ENCODE results near the gene MLKL. TPM values are rescaled to one million over a fixed set of nuclear protein-coding genes. Genes with fewer than 3 reads are reported as not detected.
"Not testable (repeated sequence)": the region's sequence is repeated elsewhere in the genome, so short reads cannot be mapped to it uniquely, and the experiment has no call there.

The MLKL gene
- total RNA-seq, 1 donor from 2014 or later, result 3.2 TPM

GRCh38 chr16:74679983-74680382, 20.7 kb downstream of the MLKL start:
- DNase-seq, result no peak
- no peak overlapping the region for H3K27ac ChIP-seq (replicated peaks)
- no peak for TF ChIP-seq CTCF (IDR thresholded peaks at IDR 0.05; ENCODE audit: borderline replicate concordance)
- no peaks in the 10 kb centered on the region for H3K4me1 ChIP-seq
- intact Hi-C loops (cut with micrococcal nuclease), result no loop called here
- no peaks in the 10 kb centered on the region for H3K27me3 ChIP-seq (ENCODE audit: low read depth)
- H3K4me3 ChIP-seq, result no peak overlapping the region
- peaks cover 25% of the 10 kb centered on the region for H3K36me3 ChIP-seq
- no peaks in the 10 kb centered on the region for H3K9me3 ChIP-seq (replicated peaks)

- Histone ChIP-seq H3K9me3 (replicated peaks) (no peaks in the 10 kb centered on the region), H3K4me3 (no peak overlapping the region), H3K36me3 (peaks cover 27% of the 10 kb centered on the region), H3K4me1 (no peaks in the 10 kb centered on the region), H3K27me3 (ENCODE audit: low read depth) (no peaks in the 10 kb centered on the region), H3K27ac (replicated peaks) (no peak overlapping the region)
- no peak for TF ChIP-seq CTCF (IDR thresholded peaks at IDR 0.05; ENCODE audit: borderline replicate concordance)
- DNase-seq, result no peak
- intact Hi-C loops (cut with micrococcal nuclease), result no loop called here
Measured at GRCh38 chr16:74677868-74678267, 22.8 kb downstream of the MLKL start.

GRCh38 chr16:74673876-74674275, 26.8 kb downstream of the MLKL start:
- no peaks in the 10 kb centered on the region for H3K27me3 ChIP-seq (ENCODE audit: low read depth)
- H3K4me1 ChIP-seq, result no peaks in the 10 kb centered on the region
- H3K4me3 ChIP-seq, result no peak overlapping the region
- H3K36me3 ChIP-seq, result peaks cover 24% of the 10 kb centered on the region
- H3K27ac ChIP-seq (replicated peaks), result no peak overlapping the region
- TF ChIP-seq CTCF (IDR thresholded peaks at IDR 0.05; ENCODE audit: borderline replicate concordance), result no peak
- H3K9me3 ChIP-seq (replicated peaks), result no peaks in the 10 kb centered on the region
- intact Hi-C loops (cut with micrococcal nuclease), result no loop called here
- no peak for DNase-seq

GRCh38 chr16:74668877-74669276, 31.8 kb downstream of the MLKL start:
- H3K36me3 ChIP-seq, result peaks cover 24% of the 10 kb centered on the region
- H3K27ac ChIP-seq (replicated peaks); DNase-seq; H3K9me3 ChIP-seq (replicated peaks); intact Hi-C loops (cut with micrococcal nuclease); H3K4me3 ChIP-seq; H3K27me3 ChIP-seq (ENCODE audit: low read depth): not testable (repeated sequence)
- peaks cover 22% of the 10 kb centered on the region for H3K4me1 ChIP-seq

GRCh38 chr16:74667255-74667700, 33.4 kb downstream of the MLKL start:
- TF ChIP-seq CTCF (IDR thresholded peaks at IDR 0.05; ENCODE audit: borderline replicate concordance), result no peak
- H3K36me3 ChIP-seq, result peaks cover 28% of the 10 kb centered on the region
- peak overlapping the region; percentile 88 for H3K4me3 ChIP-seq
- peak; percentile 24 for DNase-seq
- H3K27me3 ChIP-seq (ENCODE audit: low read depth), result no peaks in the 10 kb centered on the region
- intact Hi-C loops (cut with micrococcal nuclease), result no loop called here
- H3K27ac ChIP-seq (replicated peaks), result peak overlapping the region; percentile 60
- no peaks in the 10 kb centered on the region for H3K9me3 ChIP-seq (replicated peaks)
- peaks cover 22% of the 10 kb centered on the region for H3K4me1 ChIP-seq

- Histone ChIP-seq H3K27ac (replicated peaks) (peak within 1 kb of the TSS; percentile 74), H3K27me3 (ENCODE audit: low read depth) (no peaks in the 10 kb centered on the region), H3K4me1 (peaks cover 22% of the 10 kb centered on the region), H3K36me3 (peaks cover 29% of the 10 kb centered on the region), H3K9me3 (replicated peaks) (no peaks in the 10 kb centered on the region), H3K4me3 (peak within 1 kb of the TSS; percentile 88)
- intact Hi-C loops (cut with micrococcal nuclease), result no loop called here
- peak; percentile 95 for DNase-seq
- no peak for TF ChIP-seq CTCF (IDR thresholded peaks at IDR 0.05; ENCODE audit: borderline replicate concordance)
Measured at GRCh38 chr16:74666425-74667254, 34.0 kb downstream of the MLKL start, which contains the start of gene RFWD3. Gene RFWD3 (minus strand): TSS chr16:74666877. CDS start chr16:74661449, 5,428 bp downstream.
